ENCODE measurements around the gene EPHB2.

EPHB2 gene

DNA sequence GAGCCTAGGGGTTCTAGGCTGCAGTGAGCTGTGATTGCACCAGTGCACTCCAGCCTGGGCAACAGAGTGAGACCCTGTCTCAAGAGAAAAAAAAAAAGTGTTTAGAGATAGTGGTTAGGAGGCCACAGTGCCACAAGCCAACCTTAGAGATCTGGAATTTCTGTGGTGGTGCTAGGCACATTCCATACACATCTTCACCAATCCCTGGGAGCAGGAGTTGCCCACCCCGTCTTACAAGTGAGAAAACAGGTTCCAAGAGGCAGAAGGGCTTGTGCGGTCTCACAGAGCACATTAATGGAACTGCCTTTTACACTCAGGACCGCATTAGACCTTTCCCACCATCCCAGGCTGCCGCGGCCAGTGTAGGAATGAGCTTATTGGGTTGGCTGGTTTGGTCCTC, 93.2 kb downstream of the EPHB2 start:
- DNase-seq (ENCODE audit: low spot score): no peak

DNA sequence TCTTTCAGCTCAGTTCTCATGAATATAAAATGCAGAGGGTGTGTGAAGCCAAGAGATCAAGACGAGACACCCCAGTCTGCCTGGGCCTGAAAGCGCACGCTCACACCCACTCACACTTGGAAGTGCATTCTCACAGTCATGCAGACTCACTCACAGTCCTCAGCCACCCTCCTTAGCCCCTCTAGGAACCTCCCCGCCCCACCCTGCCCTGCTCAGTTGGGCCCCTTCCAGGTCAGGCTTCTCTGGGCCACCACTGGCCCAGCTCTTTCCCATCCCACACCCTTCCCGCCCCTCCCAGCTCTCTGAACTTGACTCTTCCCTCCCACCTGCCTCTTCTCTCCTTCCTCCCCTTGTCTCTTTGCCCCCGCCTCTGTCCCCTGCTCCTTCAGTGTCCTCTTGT, 93.8 kb downstream of the EPHB2 start:
- DNase-seq (ENCODE audit: low spot score): no peak

DNA sequence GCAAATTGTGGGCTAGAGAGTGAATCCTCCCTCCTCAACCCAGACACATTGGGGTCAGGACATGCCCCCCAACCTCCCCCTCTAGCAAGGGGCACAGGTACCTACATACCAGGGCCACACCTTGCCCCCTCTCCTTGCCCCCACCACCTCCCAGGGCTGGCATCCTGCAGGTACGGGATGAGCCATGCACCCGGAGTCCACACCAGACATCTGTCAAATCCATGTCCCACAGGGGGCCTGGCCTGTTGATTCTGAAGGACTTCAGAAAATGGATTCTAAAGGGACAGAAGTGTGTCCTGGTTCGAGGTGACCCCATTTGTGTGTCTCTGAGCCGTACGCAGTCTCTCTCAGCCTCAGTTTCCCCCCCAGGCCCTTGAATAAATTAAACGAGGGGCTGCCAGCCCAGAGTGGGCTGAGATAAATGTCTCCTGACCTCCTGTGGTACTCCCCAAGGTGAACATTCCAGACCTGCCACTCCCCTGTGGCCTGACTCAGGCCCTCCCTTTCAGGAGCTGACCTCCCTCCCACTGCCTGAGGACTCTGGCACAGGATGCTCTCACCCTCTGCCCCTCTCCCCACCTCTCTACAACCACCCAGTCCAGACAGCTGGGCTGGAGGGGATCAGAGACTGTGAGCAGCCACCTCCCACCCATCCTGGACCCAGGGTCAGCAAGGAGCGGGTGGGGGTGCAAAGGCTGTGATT, 94.5 kb downstream of the EPHB2 start:
- DNase-seq (ENCODE audit: low spot score): no peak

DNA sequence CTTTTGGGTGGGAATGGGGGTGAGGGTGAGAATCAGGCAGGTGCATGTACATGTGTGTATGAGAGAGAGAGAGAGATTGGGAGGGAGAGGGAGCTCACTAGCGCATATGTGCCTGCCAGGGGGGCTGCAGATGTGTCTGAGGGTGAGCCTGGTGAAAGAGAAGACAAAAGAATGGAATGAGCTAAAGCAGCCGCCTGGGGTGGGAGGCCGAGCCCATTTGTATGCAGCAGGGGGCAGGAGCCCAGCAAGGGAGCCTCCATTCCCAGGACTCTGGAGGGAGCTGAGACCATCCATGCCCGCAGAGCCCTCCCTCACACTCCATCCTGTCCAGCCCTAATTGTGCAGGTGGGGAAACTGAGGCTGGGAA, 95.0 kb downstream of the EPHB2 start:
- no peak for DNase-seq (ENCODE audit: low spot score)

DNA sequence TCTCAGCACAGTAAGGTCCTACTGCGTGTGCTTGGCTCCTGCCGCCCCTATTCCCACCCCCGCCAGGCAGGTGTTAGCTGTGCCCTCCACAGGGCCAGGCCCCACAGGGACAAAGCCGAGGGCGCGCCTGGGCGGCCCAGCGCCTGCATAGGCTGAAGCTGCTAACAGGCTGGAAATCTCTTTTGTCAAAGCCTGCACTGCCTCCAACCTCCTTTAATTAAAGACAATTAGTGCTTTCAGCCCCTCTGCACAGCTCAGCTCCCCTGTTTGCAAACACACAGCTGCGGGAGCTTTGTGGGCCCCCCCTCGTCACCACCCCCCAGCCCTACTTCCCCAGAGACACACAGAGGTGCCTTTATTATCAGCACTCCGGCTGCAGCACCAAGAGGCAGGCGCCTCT, 95.9 kb downstream of the EPHB2 start:
- DNase-seq (ENCODE audit: low spot score): peak; percentile 94

DNA sequence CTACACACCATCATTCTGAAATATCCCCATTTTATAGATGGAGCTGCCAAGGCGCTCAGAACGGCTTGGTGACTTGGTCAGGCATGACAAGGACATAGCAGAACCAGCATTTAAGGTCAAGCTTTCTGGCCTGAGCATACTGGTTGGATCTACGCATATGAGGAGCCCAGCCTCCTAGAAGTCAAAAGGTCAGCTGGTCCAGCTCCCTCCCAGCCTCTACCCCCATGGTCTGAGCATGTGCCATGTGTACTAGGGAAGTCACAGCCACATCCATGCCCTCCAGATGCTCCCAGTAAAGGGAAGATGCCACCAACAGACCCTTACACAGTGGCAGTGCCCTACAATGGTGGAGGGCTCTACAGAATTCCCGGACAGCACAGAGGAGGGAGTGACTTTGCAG, 96.7 kb downstream of the EPHB2 start:
- peak; percentile 63 for DNase-seq (ENCODE audit: low spot score)

DNA sequence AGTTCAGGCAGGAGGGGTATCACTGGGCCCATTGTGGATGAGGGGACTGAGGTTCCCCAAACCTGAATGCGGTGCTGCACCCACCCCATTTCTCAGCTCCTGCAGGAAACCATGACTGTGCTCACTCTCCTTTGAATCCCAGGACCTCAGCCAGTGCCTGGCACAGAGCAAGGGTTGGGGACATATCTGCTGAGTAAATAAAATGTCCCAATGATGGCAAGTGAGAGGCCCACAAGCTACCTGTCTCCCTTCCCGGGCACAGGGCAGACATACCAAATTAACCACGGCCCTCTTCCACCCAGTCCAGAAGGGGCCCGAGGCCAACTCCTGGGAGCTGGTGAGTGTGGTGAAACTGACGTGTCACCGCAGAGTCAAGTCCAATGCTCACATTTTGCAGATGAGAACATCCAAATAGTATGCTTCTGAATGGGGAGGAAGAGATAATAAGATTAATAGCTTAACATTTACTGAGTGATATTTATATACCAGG, 97.6 kb downstream of the EPHB2 start:
- no peak for DNase-seq (ENCODE audit: low spot score)

DNA sequence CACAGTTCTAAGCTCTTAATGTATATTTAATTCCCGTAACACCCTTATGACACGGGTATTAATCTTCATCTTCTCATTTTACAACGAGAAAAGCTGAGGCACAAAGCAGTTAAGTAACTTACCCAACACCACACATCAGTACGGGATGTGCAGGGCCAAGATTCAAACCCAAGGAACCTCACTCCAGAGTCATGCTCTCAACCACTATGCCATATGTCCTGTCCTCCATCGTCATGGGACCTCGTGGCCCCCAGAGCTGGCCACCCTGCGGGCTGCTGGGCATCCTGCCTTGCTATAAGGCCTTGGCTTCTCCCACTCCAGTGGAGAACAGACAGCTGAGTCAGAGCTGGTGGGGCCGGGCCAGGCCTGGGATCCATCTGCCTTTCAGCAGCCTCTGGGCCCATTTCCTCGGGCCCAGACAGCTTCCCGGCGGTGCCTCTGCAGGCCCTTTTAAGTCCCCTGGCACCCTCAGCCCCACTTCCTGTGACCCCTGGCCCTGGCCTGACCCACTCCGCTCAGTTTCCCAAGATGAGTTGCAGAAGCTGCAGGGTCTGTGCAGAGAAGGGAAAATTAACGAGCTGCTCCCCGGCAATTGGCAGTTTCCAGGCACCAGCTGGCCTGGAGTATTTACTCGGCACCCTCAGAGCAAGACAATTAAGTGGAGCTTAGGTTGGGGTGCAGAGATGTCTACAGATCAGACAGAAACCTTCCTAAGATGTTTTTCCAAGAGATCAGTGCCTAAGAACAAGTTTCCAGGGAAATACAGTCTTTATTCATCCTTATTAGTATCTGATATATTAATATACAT, 98.2 kb downstream of the EPHB2 start:
- DNase-seq (ENCODE audit: low spot score): peak; percentile 88

DNA sequence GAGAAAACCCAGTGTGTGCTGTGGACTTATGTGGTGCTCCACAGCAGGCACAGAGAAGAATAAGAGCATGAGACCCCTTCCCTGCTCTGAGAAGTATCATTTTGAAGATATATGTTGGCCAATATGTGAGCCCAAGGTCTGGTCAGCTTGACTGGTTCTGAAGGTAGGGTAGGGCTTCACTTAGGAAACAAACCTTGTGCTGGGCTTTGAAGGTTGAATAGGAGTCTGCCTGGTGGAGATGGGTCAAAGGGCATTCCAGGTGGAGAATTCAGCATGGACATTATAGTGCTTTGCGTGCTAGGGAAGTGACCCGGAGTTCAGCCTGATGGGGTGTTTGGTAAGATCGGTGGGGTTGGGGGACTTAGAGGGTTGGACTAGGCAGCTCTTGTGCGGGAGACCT, 99.1 kb downstream of the EPHB2 start:
- DNase-seq (ENCODE audit: low spot score): no peak

DNA sequence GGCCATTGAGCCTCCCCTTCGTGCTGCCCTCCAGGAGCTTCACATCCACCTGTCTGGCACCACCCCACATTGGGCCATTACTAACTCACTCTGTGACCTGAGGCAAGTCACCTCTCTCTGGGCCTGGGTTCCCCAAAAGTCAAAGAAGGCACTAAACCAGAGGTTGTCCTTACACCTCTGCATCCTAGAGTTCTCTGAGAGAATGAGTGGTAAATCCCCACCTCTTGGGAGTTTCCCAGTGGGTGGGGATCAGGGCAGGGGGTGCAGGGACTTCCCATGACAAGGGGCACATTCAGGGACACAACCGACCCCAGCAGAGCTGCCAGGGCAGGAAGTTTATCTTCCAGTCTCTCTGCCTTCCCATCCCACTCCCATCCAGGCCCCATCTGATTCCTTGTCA, 99.7 kb downstream of the EPHB2 start:
- DNase-seq (ENCODE audit: low spot score): no peak

DNA sequence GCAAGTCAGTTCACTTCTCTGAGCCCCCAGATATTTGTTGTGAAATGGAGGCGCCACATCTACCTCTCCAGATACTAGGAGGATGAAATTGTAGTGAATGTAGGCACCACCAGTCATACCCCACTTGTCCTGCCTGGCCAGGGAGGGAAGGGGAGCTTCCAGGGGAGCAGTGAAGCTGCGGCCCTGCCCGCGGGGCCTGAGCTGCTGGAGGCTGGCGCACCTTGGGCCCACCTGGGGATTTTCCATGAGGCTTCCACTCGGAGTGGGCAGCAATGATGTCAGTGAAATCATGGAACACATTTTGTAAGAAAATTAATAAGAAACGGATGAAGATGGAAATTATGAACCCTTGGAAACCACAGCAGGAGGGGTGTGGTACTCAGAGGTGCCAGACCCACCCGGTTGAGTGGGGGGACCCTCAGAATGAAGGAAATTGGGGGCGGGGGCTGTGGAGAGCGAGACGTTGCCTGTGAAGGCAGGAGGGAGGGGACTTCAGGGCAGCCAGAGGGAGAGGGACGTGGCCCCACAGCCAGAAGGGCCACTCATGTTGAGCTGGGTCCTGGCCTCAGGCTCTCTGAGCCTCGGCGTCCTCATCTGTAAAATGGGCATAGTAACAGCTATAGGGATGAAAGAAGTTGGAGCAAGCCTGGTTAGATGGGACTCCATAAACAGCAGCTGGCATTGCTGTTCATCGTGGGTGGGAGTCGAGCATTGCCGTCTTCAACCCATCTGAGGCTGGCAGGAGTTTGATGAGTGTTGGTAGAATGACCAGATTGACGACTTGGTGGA, 101.6 kb downstream of the EPHB2 start:
- DNase-seq (ENCODE audit: low spot score): no peak

DNA sequence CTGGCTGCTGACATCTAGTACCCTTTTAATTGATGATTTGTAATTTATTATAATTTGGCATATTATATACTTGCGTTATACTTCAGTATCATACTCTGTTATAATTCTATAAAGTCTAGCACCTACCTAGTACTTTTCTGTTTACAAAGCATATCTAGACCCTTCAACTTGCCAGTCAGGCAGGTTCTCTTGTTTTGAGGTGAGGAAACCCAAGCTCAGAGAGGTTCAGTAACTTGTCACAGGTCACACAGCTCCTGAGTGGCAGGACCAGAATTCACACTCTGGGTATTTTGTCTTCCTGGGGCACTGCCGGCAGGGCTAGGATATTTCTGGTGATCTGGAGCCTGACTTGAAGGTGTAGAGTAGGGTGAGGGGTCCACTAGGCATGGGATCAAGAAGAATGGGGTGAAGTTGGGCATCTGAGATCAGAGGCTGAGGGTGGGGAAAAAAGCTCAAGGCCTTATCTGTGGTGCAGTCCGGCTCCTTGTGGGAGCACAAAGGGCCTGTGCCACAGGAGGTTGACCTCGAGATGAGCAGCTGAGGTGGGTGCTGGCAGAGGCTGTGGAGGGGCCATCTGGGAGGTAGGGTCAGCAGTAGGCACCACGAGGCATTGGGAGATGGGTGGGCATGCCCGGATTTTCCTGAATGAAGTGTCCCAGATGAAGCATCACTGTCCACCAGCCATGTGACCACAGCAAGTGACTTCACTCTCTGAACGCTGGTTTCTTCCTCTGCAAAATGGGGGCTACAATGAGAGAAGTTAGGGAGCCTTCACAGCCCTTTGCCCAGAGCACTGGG, 102.6 kb downstream of the EPHB2 start:
- no peak for DNase-seq (ENCODE audit: low spot score)

DNA sequence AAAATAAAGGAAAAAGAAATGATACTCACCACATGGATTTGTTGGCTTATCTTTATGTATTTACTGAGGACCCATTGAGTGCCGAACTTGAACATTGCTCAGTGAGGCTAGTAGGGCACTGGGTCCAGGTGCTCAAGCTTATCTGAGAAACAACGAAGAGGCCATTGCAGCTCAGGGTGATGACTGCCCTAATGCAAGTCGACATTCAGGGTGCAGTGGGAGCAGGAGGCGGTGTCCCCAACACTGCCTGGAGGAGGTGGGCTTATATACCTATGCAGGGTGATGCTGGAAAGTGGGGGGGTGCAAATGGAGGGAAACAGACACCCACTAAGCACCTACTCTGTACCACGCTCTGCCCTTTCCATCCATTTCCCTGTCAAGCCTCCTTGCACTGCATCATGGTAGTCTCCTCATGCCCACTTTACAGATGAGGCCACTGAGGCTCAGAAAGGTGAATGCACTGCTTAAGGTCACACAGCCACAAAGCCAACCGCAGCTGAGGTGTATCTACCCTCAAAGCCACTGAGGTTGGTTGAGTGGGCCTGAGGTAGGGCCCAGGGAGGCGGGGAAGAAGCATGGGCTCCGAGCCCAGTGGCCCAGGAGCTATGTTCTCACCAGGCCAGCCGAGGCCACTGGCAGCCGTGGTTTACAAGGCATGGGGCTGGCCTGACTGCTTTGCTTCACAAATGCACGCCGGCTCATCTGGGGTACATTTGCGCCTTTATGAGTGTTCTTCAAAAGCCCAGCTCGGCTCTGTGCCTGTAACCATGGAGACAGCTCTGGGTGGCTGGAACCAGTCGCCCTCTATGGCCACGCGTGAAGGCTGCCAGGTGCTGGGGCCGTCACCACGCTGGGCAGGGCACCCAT, 103.8 kb downstream of the EPHB2 start:
- DNase-seq (ENCODE audit: low spot score): peak; percentile 82

DNA sequence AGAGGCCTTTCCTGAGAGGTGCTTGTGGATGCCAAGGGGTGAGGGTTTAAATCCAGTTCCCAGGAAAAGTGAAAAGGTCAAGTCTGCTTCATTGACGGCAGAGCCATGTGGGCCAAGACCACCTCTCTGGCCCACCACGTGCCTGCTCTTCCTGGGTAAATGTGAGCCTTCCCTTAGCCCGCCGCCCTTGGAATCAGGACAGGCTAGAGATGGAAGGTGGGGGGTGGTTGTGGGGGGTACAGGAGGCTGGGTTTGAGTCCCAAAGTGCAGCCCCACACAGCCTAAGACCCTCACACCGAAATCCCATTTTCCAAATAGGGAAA, 104.4 kb downstream of the EPHB2 start:
- no peak for DNase-seq (ENCODE audit: low spot score)

DNA sequence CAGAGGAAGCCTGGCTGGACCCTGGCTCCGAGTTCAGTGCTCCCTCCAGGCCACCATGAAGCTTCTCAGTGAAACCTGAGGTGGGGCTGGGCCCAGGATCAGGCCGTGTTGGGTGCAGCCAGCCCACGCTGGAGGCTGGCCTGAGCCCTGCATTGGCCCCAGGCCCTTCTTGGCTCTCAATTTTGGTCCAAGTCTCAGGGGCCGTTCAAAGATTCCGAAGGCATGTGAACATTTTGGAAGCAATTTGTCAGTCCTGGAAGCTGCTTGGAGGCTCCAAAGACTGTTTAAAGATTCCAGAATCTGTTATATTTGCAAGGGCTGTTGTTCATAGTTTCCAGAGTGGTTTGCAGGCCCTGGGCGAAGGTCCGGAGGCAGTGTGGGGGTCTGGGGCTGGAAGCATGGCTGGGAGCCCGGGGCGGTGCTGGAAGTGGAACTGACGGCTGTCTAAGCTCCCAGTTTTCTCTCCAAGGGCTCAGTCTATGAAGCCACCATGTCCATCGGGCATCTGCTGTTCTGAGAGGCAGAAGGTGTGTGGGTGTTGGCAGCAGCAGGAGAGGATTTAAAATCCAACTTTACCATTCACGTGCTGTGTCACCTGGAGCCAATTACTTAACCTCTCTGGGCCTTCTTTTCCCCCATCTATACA, 104.9 kb downstream of the EPHB2 start:
- peak; percentile 63 for DNase-seq (ENCODE audit: low spot score)

DNA sequence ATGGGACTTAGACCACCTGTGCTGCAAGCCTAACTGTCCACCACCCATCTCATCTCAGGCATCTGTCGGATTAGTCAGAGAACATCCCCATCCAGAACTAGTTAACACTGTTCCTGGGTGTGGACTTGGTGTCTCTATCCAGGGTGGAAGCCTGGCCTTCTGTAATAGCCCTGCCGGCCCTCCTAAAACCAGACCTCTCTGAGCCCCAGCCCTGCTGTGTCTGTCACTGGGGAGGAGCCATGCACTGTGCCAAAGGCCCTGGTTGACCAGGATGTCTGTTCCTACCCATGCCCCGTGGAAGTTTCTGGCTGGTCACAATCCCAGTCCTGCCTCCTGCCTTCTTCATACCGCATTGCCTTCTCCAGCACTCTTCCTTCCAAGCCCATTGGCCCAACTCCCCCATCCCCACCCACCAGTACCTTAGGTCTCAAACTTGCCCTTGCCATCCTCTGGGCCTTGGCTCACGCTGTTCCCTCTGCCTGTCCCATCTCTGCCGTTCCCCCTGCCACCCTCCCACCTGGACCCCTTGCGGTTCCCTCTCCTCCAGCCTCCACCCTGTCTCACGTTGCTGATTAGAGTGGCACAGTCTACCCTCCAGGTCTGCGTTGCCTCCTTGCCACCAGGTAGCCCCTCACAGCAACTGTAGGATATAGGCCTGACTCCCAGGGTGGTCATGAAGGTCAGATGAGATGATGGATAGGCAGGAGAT, 105.6 kb downstream of the EPHB2 start:
- no peak for DNase-seq (ENCODE audit: low spot score)

DNA sequence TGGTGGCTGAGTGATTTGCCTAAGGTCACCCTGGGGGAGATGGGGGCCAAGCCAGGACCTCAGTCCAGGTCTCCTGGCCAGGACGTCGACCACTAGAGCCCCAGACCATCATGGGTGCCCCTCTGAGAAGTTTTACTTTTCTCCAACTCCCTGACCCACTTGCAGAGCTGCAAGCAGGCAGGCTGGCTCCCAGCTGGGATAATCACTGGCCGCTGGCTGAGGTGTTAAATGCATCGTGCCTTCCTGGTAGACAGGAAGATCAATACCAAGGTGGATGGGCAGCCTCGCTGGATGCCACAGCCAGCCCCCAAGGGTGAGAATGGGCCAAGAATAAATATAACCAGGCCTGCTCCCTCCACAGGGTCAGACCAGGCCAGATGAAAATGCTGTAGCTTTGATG, 106.2 kb downstream of the EPHB2 start:
- no peak for DNase-seq (ENCODE audit: low spot score)

DNA sequence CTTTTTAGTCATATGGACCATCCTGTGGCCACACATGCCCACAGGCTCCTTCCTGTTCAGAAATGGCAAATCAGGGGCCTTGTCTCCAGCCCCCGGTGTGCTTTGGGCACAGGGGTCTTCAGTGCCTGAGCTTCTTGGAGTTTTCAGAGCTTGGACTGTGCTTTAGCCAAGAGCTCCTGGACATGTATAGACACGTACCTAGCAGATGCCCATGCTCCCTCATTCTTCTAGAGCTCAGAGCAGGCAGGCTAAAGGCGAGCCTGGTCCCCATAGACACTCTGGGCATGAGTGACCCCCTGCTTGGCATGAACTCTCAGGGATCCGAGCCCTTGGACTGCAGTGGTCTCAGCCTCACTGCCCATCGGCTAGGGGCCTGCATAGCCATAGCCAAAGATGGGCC, 106.8 kb downstream of the EPHB2 start:
- no peak for DNase-seq (ENCODE audit: low spot score)

DNA sequence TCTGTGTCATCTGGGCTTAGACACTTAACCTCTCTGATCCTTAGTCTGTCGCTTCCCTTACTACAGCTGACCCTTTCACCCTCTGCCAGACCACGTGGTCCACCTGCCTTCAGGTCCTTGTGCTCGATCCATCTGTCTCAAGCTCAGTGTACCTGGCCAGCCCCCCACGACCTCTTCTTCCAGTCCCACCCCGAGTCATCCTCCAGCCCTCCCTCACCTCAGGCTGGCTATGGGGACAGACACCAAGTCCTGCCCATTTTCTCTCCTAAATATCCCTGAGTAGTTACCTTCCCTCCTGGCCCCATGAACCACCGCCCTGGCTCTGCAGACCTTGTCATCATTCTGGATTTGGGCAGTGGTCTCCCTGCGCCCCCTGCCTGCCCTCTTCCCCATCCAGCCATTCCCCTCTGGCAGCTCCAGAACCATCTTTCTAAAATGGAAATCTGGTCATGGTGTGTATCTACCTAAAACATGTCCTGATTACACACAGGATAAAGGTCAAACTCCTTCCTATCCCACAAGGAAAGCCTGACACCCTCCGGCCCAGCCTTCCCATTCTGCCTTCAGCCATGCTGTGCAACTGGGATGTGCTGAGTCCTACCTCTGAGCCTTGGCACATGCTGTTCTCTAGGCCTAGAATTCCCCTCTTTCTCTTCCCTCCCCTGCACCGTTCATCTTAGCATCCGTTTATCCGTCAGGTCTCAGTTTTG, 107.6 kb downstream of the EPHB2 start:
- DNase-seq (ENCODE audit: low spot score): no peak

Data from globus pallidus (tissue), 1 donor.